ENCODE results near the gene LAMA2. TPM values are rescaled to one million over a fixed set of nuclear protein-coding genes. Genes with fewer than 3 reads are reported as not detected.

LAMA2 gene
- total and polyA plus RNA-seq, 2 of the 8 experiments (the other 6 are each of a cell fraction or from before 2014, with no cell fraction given), result 1.3 to 3.8 TPM

GRCh38 chr6:129031051-129031599 is 148.2 kb downstream of the LAMA2 start (continued):
- TF ChIP-seq CHD7 (IDR thresholded peaks at IDR 0.05; ENCODE audit: insufficient replicate concordance, low read length) (no peak), JUN (IDR thresholded peaks at IDR 0.05; ENCODE audit: low read depth, low read length) (no peak), ZNF274 (IDR thresholded peaks at IDR 0.05; ENCODE audit: borderline replicate concordance, extremely low read depth, low read length) (no peak), CTBP2 (IDR thresholded peaks at IDR 0.05; ENCODE audit: borderline replicate concordance, insufficient read depth, insufficient read length, low read length) (no peak), CHD1 (IDR thresholded peaks at IDR 0.05; ENCODE audit: low read depth, low read length) (no peak), KDM4A (IDR thresholded peaks at IDR 0.05; ENCODE audit: low read depth, low read length, severe bottlenecking) (no peak), HDAC2 (IDR thresholded peaks at IDR 0.05; ENCODE audit: borderline replicate concordance in 1 of 2, low read depth in 2 of 2, low read length in 2 of 2) (no peak), BACH1 (IDR thresholded peaks at IDR 0.05; ENCODE audit: low read length) (no peak)
- TF ChIP-seq, protein P1, sequence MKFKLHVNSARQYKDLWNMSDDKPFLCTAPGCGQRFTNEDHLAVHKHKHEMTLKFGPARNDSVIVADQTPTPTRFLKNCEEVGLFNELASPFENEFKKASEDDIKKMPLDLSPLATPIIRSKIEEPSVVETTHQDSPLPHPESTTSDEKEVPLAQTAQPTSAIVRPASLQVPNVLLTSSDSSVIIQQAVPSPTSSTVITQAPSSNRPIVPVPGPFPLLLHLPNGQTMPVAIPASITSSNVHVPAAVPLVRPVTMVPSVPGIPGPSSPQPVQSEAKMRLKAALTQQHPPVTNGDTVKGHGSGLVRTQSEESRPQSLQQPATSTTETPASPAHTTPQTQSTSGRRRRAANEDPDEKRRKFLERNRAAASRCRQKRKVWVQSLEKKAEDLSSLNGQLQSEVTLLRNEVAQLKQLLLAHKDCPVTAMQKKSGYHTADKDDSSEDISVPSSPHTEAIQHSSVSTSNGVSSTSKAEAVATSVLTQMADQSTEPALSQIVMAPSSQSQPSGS (IDR thresholded peaks at IDR 0.05; ENCODE audit: low read length), result no peak
